Measurements from ENCODE around the gene C10orf143.

Gene C10orf143

GRCh38 chr10:130062976-130063375, 47.7 kb downstream of the C10orf143 start:
- intact Hi-C loops (cut with DNase I; ENCODE audit: low total_unique reads), result no loop called here
- Histone ChIP-seq H3K9me3 (no peaks in the 10 kb centered on the region), H3K4me3 (no peak overlapping the region), H3K36me3 (peaks cover 4 to 23% (median 5%) of the 10 kb centered on the region in 3 donors), H3K27me3 (no peaks in the 10 kb centered on the region), H3K4me1 (no peaks in the 10 kb centered on the region), H3K27ac (no peak overlapping the region)
- DNase-seq, result peak in 1 of 2 donors; percentile 40
- TF ChIP-seq CTCF (IDR thresholded peaks at IDR 0.05), result no peak

- Histone ChIP-seq H3K27ac (no peak overlapping the region), H3K9me3 (no peaks in the 10 kb centered on the region), H3K4me3 (no peak overlapping the region), H3K27me3 (no peaks in the 10 kb centered on the region), H3K36me3 (peaks cover 0 to 16% (median 0%) of the 10 kb centered on the region in 3 donors), H3K4me1 (no peaks in the 10 kb centered on the region)
- intact Hi-C loops (cut with DNase I; ENCODE audit: low total_unique reads), result no loop called here
- peak in 1 of 2 donors; percentile 10 for DNase-seq
- no peak for TF ChIP-seq CTCF (IDR thresholded peaks at IDR 0.05)
These were observed 48.4 kb downstream of the C10orf143 start for GRCh38 chr10:130062201-130062600.

GRCh38 chr10:130061760-130062159, 48.9 kb downstream of the C10orf143 start:
- Histone ChIP-seq H3K27ac (no peak overlapping the region), H3K4me3 (no peak overlapping the region), H3K4me1 (no peaks in the 10 kb centered on the region), H3K9me3 (no peaks in the 10 kb centered on the region), H3K36me3 (peaks cover 0 to 12% (median 0%) of the 10 kb centered on the region in 3 donors), H3K27me3 (no peaks in the 10 kb centered on the region)
- peak in 1 of 2 donors; percentile 62 for DNase-seq
- no peak for TF ChIP-seq CTCF (IDR thresholded peaks at IDR 0.05)
- intact Hi-C loops (cut with DNase I; ENCODE audit: low total_unique reads), result no loop called here

GRCh38 chr10:130054021-130054420, 56.6 kb downstream of the C10orf143 start:
- Histone ChIP-seq H3K9me3 (peaks cover 0 to 11% (median 0%) of the 10 kb centered on the region in 3 donors), H3K36me3 (no peaks in the 10 kb centered on the region), H3K27ac (no peak overlapping the region), H3K4me1 (no peaks in the 10 kb centered on the region), H3K4me3 (no peak overlapping the region), H3K27me3 (no peaks in the 10 kb centered on the region)
- no peak for TF ChIP-seq CTCF (IDR thresholded peaks at IDR 0.05)
- intact Hi-C loops (cut with DNase I; ENCODE audit: low total_unique reads), result no loop called here
- DNase-seq, result no peak

GRCh38 chr10:130053561-130053960, 57.1 kb downstream of the C10orf143 start:
- no peaks in the 10 kb centered on the region for H3K27me3 ChIP-seq
- no peak overlapping the region for H3K4me3 ChIP-seq
- no peaks in the 10 kb centered on the region for H3K36me3 ChIP-seq
- H3K27ac ChIP-seq, result no peak overlapping the region
- intact Hi-C loops (cut with DNase I; ENCODE audit: low total_unique reads), result no loop called here
- DNase-seq, result peak in 1 of 2 donors; percentile 27
- H3K9me3 ChIP-seq, result peaks cover 0 to 11% (median 0%) of the 10 kb centered on the region in 3 donors
- TF ChIP-seq CTCF (IDR thresholded peaks at IDR 0.05), result no peak
- H3K4me1 ChIP-seq, result no peaks in the 10 kb centered on the region

- Histone ChIP-seq H3K9me3 (peaks cover 0 to 11% (median 0%) of the 10 kb centered on the region in 3 donors), H3K4me1 (no peaks in the 10 kb centered on the region), H3K36me3 (no peaks in the 10 kb centered on the region), H3K4me3 (no peak overlapping the region), H3K27ac (no peak overlapping the region), H3K27me3 (peaks cover 0 to 3% of the 10 kb centered on the region in 2 donors)
- intact Hi-C loops (cut with DNase I; ENCODE audit: low total_unique reads), result no loop called here
- peak in 1 of 2 donors; percentile 31 for DNase-seq
- no peak for TF ChIP-seq CTCF (IDR thresholded peaks at IDR 0.05)
These were observed 58.4 kb downstream of the C10orf143 start for GRCh38 chr10:130052193-130052592.

Measured in tibial artery (tissue), 4 donors.